ENCODE data around the gene MYZAP.

Gene MYZAP

GRCh38 chr15:57551715-57552677 lies 39.7 kb upstream of the MYZAP start:
- no peak for DNase-seq (ENCODE audit: low read depth in 1 of 2, low spot score in 1 of 2)
- H3K27ac ChIP-seq (replicated peaks): no peak overlapping the region
- TF ChIP-seq POLR2AphosphoS5 (IDR thresholded peaks at IDR 0.05; ENCODE audit: low read depth): no peak
- TF ChIP-seq GABPA (IDR thresholded peaks at IDR 0.05; ENCODE audit: low read depth): no peak
- TF ChIP-seq, protein P1, sequence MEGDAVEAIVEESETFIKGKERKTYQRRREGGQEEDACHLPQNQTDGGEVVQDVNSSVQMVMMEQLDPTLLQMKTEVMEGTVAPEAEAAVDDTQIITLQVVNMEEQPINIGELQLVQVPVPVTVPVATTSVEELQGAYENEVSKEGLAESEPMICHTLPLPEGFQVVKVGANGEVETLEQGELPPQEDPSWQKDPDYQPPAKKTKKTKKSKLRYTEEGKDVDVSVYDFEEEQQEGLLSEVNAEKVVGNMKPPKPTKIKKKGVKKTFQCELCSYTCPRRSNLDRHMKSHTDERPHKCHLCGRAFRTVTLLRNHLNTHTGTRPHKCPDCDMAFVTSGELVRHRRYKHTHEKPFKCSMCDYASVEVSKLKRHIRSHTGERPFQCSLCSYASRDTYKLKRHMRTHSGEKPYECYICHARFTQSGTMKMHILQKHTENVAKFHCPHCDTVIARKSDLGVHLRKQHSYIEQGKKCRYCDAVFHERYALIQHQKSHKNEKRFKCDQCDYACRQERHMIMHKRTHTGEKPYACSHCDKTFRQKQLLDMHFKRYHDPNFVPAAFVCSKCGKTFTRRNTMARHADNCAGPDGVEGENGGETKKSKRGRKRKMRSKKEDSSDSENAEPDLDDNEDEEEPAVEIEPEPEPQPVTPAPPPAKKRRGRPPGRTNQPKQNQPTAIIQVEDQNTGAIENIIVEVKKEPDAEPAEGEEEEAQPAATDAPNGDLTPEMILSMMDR (IDR thresholded peaks at IDR 0.05; ENCODE audit: insufficient read depth, low read length): no peak
- H3K4me3 ChIP-seq (replicated peaks; ENCODE audit: insufficient read depth, low read length): no peak overlapping the region
- no peaks in the 10 kb centered on the region for H3K27me3 ChIP-seq (ENCODE audit: insufficient read depth, poor library complexity, severe bottlenecking)

DNA sequence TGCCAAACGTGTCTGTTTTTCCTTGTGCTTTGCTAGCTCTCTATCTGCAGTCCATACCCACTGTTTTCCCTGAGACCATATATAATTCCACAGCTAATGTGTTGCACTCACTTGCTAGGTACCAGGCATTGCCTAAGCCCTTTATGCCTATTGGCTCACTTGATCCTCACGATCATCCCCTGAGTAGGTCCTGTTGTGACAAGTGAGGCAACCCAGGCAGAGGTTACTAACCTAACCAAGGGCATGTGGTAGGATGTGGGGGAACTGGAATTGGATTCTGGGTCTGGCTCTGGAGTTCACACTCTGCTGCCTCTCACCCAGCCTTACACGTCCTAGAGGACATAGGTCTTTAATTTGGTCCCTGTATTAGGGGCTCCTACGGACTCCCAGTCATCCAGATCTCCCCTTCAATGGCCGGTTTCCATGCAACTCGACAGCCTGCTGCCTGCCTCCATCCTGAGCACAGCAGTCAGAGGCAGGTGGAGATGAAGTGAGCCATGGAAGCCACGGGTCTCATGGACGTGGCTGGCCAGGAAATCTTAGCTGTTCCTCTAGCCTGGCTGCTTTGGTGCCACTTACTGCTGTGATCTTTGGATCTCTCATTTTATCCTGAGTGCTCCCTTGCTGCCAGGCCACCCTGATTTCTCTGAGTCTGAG lies 38.9 kb upstream of the MYZAP start:
- no peak for DNase-seq (ENCODE audit: low read depth in 1 of 2, low spot score in 1 of 2)
- TF ChIP-seq, protein P1 (IDR thresholded peaks at IDR 0.05; ENCODE audit: insufficient read depth, low read length): no peak
- TF ChIP-seq GABPA (IDR thresholded peaks at IDR 0.05; ENCODE audit: low read depth) (no peak), REST (IDR thresholded peaks at IDR 0.05; ENCODE audit: insufficient replicate concordance, low read depth) (no peak), POLR2AphosphoS5 (IDR thresholded peaks at IDR 0.05; ENCODE audit: low read depth) (no peak), SPI1 (IDR thresholded peaks at IDR 0.05; ENCODE audit: borderline replicate concordance, low read depth) (no peak)
- H3K27me3 ChIP-seq (ENCODE audit: insufficient read depth, poor library complexity, severe bottlenecking): no peaks in the 10 kb centered on the region
- H3K4me3 ChIP-seq (replicated peaks; ENCODE audit: insufficient read depth, low read length): no peak overlapping the region
- no peak overlapping the region for H3K27ac ChIP-seq (replicated peaks)

- TF ChIP-seq SPI1 (IDR thresholded peaks at IDR 0.05; ENCODE audit: borderline replicate concordance, low read depth): no peak
- TF ChIP-seq POLR2AphosphoS5 (IDR thresholded peaks at IDR 0.05; ENCODE audit: low read depth): no peak
- TF ChIP-seq REST (IDR thresholded peaks at IDR 0.05; ENCODE audit: insufficient replicate concordance, low read depth): no peak
- no peak for TF ChIP-seq GABPA (IDR thresholded peaks at IDR 0.05; ENCODE audit: low read depth)
- TF ChIP-seq, protein P1 (IDR thresholded peaks at IDR 0.05; ENCODE audit: insufficient read depth, low read length): no peak
- H3K27ac ChIP-seq (replicated peaks): no peak overlapping the region
- DNase-seq (ENCODE audit: low read depth in 1 of 2, low spot score in 1 of 2): no peak
- H3K4me3 ChIP-seq (replicated peaks; ENCODE audit: insufficient read depth, low read length): no peak overlapping the region
- no peaks in the 10 kb centered on the region for H3K27me3 ChIP-seq (ENCODE audit: insufficient read depth, poor library complexity, severe bottlenecking)
These were observed 38.2 kb upstream of the MYZAP start for GRCh38 chr15:57553526-57553925.

All from HL-60 (cell line).